ENCODE measurements around the gene STH.

Gene STH

DNA sequence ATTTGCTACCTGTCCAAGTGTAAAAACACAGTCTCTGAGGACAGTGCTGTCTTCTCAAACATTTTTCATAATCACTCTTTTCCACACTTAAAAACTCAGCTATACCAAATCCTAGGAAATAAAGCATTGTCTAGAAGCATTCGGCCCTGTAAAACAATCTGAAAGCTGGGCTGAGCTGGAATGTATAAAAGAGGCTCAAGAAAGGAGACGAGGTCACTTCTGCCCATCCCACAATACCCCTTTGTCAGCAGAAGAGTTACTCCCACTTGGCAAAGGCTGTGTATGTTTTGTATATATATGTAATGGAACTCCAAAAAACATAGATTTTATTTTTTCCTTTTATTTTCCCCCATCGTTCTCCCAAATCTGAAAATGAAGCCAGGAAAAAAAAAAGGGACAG, 43.9 kb downstream of the STH start:
- no peak overlapping the region for H3K9ac ChIP-seq (ENCODE audit: low read length)
- H3K9me3 ChIP-seq (ENCODE audit: control insufficient read depth, low read depth, low read length): no peaks in the 10 kb centered on the region
- no peak overlapping the region for H3K27ac ChIP-seq (ENCODE audit: low read length)
- H3K4me3 ChIP-seq (ENCODE audit: low read length): no peak overlapping the region
- H3K27me3 ChIP-seq (ENCODE audit: control insufficient read depth, insufficient read depth, low read length): no peaks in the 10 kb centered on the region
- H3K36me3 ChIP-seq (ENCODE audit: control insufficient read depth, low read depth, low read length): peaks cover 72% of the 10 kb centered on the region
- no peaks in the 10 kb centered on the region for H3K4me1 ChIP-seq (ENCODE audit: control insufficient read depth, low read depth, low read length)

DNA sequence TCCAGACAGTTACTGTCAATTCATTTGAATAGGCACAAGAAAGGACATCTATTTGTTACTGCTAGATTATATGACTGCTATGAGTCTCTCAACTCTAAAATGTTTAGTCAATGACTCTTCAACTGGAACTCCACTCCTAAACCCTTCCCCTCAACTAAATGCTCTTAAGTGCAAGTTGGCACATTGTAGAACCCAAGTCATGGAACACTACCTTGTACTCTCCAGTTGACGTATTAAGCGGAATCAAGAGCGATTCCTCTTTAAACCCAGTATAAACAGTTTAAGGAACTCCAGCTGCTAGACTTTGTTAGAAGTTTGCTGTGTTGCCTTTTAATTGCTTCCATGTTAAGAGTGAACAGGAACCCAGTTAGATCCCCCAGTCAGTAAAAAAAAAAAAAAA, 44.6 kb downstream of the STH start:
- H3K36me3 ChIP-seq (ENCODE audit: control insufficient read depth, low read depth, low read length): peaks cover 69% of the 10 kb centered on the region
- H3K27me3 ChIP-seq (ENCODE audit: control insufficient read depth, insufficient read depth, low read length): no peaks in the 10 kb centered on the region
- no peaks in the 10 kb centered on the region for H3K9me3 ChIP-seq (ENCODE audit: control insufficient read depth, low read depth, low read length)
- H3K4me3 ChIP-seq (ENCODE audit: low read length): no peak overlapping the region
- H3K9ac ChIP-seq (ENCODE audit: low read length): no peak overlapping the region
- H3K27ac ChIP-seq (ENCODE audit: low read length): no peak overlapping the region
- H3K4me1 ChIP-seq (ENCODE audit: control insufficient read depth, low read depth, low read length): no peaks in the 10 kb centered on the region

DNA sequence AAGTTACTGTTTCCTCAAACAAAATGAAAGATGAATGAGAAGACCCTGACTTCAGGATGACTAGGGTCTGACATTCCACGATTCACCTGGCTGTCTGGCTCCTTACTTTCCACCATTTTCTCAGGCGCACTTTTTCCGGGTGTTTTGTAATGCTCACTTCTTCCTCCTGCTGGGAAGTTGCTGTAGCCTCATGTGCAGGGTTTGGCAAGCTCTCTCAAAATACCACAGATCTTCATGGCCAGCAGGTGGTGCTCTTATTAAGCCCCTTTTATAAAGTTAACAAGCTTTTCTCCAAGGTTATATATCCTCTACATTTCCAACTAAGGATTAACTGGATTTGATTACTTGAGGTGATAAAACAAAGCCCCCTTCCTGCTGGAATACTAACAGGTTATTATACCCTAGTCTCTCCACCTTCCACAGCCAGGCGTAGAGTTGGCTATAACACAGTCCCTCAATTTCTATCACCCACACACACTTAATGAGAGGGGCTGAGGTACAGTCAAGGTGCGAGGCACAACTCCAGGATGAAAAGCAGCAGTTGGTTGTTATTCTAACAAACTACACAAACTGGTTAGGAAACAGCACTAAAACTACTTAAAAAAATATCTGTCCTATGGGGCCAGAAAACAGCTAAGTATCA, 45.4 kb downstream of the STH start:
- Histone ChIP-seq H3K9ac (ENCODE audit: low read length) (no peak overlapping the region), H3K9me3 (ENCODE audit: control insufficient read depth, low read depth, low read length) (no peaks in the 10 kb centered on the region), H3K36me3 (ENCODE audit: control insufficient read depth, low read depth, low read length) (peaks cover 68% of the 10 kb centered on the region), H3K4me1 (ENCODE audit: control insufficient read depth, low read depth, low read length) (no peaks in the 10 kb centered on the region), H3K27ac (ENCODE audit: low read length) (no peak overlapping the region), H3K4me3 (ENCODE audit: low read length) (no peak overlapping the region), H3K27me3 (ENCODE audit: control insufficient read depth, insufficient read depth, low read length) (no peaks in the 10 kb centered on the region)

DNA sequence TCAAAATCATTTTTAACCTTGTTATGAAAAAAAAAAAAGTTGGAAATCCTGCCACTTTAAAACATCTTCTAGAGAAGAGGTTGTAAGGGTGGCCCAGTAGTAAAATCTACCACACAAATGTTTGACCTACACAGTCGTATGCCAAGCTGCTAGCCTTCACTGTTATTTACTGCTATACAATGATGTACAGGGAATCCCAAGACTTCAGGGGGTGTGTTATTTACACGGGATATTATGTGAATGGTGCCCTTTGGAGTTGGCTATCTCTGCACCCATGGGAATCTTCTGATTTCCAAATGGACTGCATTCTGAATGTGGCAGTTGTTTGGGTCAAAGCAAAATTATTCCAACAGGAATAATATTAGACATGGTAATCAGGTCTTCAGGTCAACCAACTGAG, 45.9 kb downstream of the STH start:
- Histone ChIP-seq H3K27ac (ENCODE audit: low read length) (no peak overlapping the region), H3K27me3 (ENCODE audit: control insufficient read depth, insufficient read depth, low read length) (no peaks in the 10 kb centered on the region), H3K4me1 (ENCODE audit: control insufficient read depth, low read depth, low read length) (no peaks in the 10 kb centered on the region), H3K9me3 (ENCODE audit: control insufficient read depth, low read depth, low read length) (no peaks in the 10 kb centered on the region), H3K9ac (ENCODE audit: low read length) (no peak overlapping the region), H3K36me3 (ENCODE audit: control insufficient read depth, low read depth, low read length) (peaks cover 68% of the 10 kb centered on the region), H3K4me3 (ENCODE audit: low read length) (no peak overlapping the region)

DNA sequence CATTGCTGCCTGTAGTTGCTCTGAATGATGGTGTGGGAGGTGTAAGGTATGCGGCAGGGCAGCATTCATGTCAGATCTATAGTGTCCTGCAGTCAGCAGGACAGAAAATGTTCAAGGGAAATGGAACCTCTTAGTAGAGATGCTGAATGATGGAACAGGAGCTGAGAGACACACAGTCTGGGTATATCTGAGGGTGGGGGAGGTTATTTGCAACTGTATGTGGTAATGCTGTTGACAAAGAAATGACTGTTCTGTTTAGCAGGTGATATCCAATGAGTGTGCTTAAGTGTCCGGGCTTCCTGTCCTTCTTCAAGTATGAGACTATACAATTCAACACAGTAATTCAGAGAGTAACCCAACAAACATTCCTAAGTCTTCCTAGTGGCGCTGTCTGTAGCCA, 46.6 kb downstream of the STH start:
- Histone ChIP-seq H3K9me3 (ENCODE audit: control insufficient read depth, low read depth, low read length) (no peaks in the 10 kb centered on the region), H3K36me3 (ENCODE audit: control insufficient read depth, low read depth, low read length) (peaks cover 68% of the 10 kb centered on the region), H3K27me3 (ENCODE audit: control insufficient read depth, insufficient read depth, low read length) (no peaks in the 10 kb centered on the region), H3K4me1 (ENCODE audit: control insufficient read depth, low read depth, low read length) (no peaks in the 10 kb centered on the region), H3K4me3 (ENCODE audit: low read length) (no peak overlapping the region), H3K9ac (ENCODE audit: low read length) (no peak overlapping the region), H3K27ac (ENCODE audit: low read length) (no peak overlapping the region)

DNA sequence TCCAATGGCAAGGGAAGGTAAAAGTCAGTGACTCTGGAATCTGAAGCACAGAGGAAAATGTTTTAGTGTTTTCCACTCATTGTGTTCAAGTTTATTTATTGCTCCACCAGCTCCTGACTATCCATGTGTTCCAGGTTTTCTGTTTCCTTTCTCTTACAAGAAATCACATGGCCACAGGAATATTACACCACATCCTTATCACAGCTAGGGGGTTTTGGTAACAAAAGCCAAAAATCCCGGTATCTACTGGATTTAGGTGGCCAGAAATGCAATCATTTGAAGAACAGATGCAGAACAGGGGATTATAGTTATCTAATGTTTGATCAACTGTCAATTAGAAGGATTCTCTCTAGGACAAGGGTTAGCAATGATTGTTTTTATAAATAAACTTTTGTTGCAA, 47.9 kb downstream of the STH start:
- Histone ChIP-seq H3K4me1 (ENCODE audit: control insufficient read depth, low read depth, low read length) (no peaks in the 10 kb centered on the region), H3K27me3 (ENCODE audit: control insufficient read depth, insufficient read depth, low read length) (no peaks in the 10 kb centered on the region), H3K27ac (ENCODE audit: low read length) (no peak overlapping the region), H3K4me3 (ENCODE audit: low read length) (no peak overlapping the region), H3K9ac (ENCODE audit: low read length) (no peak overlapping the region), H3K9me3 (ENCODE audit: control insufficient read depth, low read depth, low read length) (no peaks in the 10 kb centered on the region), H3K36me3 (ENCODE audit: control insufficient read depth, low read depth, low read length) (peaks cover 63% of the 10 kb centered on the region)

DNA sequence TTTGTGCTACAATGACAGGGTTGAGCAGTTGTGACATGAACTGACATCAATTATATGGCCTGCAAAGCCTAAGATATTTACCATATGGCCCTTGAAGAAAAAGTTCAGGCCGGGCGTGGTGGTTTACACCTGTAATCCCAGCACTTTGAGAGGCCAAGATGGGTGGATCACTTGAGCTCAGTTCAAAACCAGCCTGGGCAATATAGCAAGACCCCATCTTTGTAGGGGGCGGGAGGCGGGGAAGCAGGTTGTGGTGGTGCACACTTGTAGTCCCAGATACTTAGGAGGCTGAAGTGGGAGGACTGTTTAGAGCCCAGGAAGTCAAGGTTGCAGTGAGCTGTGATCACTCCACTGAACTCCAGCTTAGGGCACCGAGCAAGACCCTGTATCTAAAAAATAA, 48.3 kb downstream of the STH start:
- H3K36me3 ChIP-seq (ENCODE audit: control insufficient read depth, low read depth, low read length): peaks cover 62% of the 10 kb centered on the region
- no peak overlapping the region for H3K27ac ChIP-seq (ENCODE audit: low read length)

DNA sequence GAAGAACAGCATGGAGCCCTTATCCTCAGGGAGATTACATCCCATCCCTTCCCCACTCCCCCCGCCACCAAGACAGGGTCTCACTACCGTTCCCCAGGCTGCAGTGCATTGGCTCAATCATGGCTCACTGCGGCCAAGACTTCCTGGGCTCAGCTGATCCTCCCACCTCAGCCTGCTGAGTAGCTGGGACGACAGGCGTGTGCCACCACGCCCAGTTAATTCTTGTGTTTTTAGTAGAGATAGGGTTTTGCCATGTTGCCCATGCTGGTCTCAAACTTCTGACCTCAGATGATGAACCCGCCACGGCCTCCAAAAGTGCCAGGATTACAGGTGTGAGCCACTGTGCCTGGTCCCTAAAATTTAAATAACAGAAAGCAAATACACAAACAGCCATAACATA, 48.8 kb downstream of the STH start:
- Histone ChIP-seq H3K36me3 (ENCODE audit: control insufficient read depth, low read depth, low read length) (peaks cover 59% of the 10 kb centered on the region), H3K4me3 (ENCODE audit: low read length) (no peak overlapping the region), H3K27ac (ENCODE audit: low read length) (no peak overlapping the region), H3K4me1 (ENCODE audit: control insufficient read depth, low read depth, low read length) (no peaks in the 10 kb centered on the region), H3K9me3 (ENCODE audit: control insufficient read depth, low read depth, low read length) (no peaks in the 10 kb centered on the region), H3K9ac (ENCODE audit: low read length) (no peak overlapping the region), H3K27me3 (ENCODE audit: control insufficient read depth, insufficient read depth, low read length) (no peaks in the 10 kb centered on the region)

More for the DNA sequence above, 48.3 kb downstream of the STH start:
- Histone ChIP-seq H3K4me1 (ENCODE audit: control insufficient read depth, low read depth, low read length) (no peaks in the 10 kb centered on the region), H3K9me3 (ENCODE audit: control insufficient read depth, low read depth, low read length) (no peaks in the 10 kb centered on the region), H3K9ac (ENCODE audit: low read length) (no peak overlapping the region), H3K4me3 (ENCODE audit: low read length) (no peak overlapping the region), H3K27me3 (ENCODE audit: control insufficient read depth, insufficient read depth, low read length) (no peaks in the 10 kb centered on the region)

All from iPS-18a (cell line).